CD4-positive, alpha-beta T cell (primary cell): Measurements from ENCODE around the gene CD177. TPM values are rescaled to one million over a fixed set of nuclear protein-coding genes. Genes with fewer than 3 reads are reported as not detected.
A peak's percentile ranks its signal among the peaks of the same experiment; 100 is the strongest.
"Not testable (repeated sequence)": the region's sequence is repeated elsewhere in the genome, so short reads cannot be mapped to it uniquely, and the experiment has no call there.

ENCODE experiments used
- ATAC-seq: fragments of 200-7000 bp; cut with Tn5 transposase; one replicate; pipeline ENCODE4 v1.10.0; 2022; ENCODE audit warnings: mild to moderate bottlenecking; ENCODE audit not compliant: poor library complexity
- CTCF ChIA-PET: fragments of 350-600 bp; sonication (Branson Sonifier 250); formaldehyde crosslinking; loops from one replicate; lab custom pipeline; 2021; ENCODE audit warnings: antibody characterized with exemption, inconsistent platforms; lab: Charles Lee
- POLR2A ChIA-PET: fragments of 350-600 bp; sonication (Branson Sonifier 250); formaldehyde crosslinking; loops from one replicate; lab custom pipeline; 2021; ENCODE audit warnings: antibody characterized with exemption, inconsistent platforms; lab: Charles Lee
- DNase-seq, 14 experiments: peaks; one replicate each; pipeline ENCODE4 v3.0.0-alpha.2; 2013 to 2020; ENCODE audit warnings: mixed read lengths in 2 of 14
- H3K27ac ChIP-seq, 2 donors: one replicate each; pipeline versions ENCODE4 v1.5.1 to v1.7.0; 2013; ENCODE audit warnings: low read length in 2 of 2, low read depth in 1 of 2, mild to moderate bottlenecking in 1 of 2
- H3K27me3 ChIP-seq, 2 experiments: 1 replicate in 1 of 2; 2 replicates in 1 of 2; pipeline versions ENCODE4 v1.6.1 to v1.7.0; 2013; ENCODE audit warnings: low read length in 2 of 2, control low read depth in 1 of 2, mild to moderate bottlenecking in 1 of 2, moderate library complexity in 1 of 2; ENCODE audit not compliant: insufficient read depth in 2 of 2, control insufficient read depth in 1 of 2
- H3K36me3 ChIP-seq: one replicate; pipeline ENCODE4 v1.6.1; 2013; ENCODE audit warnings: low read length, control low read depth; ENCODE audit not compliant: insufficient read depth
- H3K4me1 ChIP-seq: one replicate; pipeline ENCODE4 v1.6.1; 2013; ENCODE audit warnings: low read length, control low read depth; ENCODE audit not compliant: insufficient read depth
- H3K4me3 ChIP-seq: one replicate; pipeline ENCODE4 v1.5.1; 2013; ENCODE audit warnings: mild to moderate bottlenecking, low read length, moderate library complexity
- H3K9me3 ChIP-seq, 2 experiments: 1 replicate in 1 of 2; 2 replicates in 1 of 2; pipeline versions ENCODE4 v1.6.1 to v1.7.0; 2013; ENCODE audit warnings: low read length in 2 of 2, mild to moderate bottlenecking in 2 of 2, control low read depth in 1 of 2, moderate library complexity in 1 of 2; ENCODE audit not compliant: control insufficient read depth in 1 of 2, insufficient read depth in 1 of 2
- H3K27ac Mint-ChIP-seq: one replicate; pipeline ENCODE4 v1.8.0; 2020; ENCODE audit warnings: mixed read lengths
- H3K27me3 Mint-ChIP-seq: one replicate; pipeline ENCODE4 v1.8.0; 2021; ENCODE audit warnings: mixed read lengths
- H3K36me3 Mint-ChIP-seq: one replicate; pipeline ENCODE4 v1.8.0; 2021; ENCODE audit warnings: low read depth, mixed read lengths
- H3K4me1 Mint-ChIP-seq: one replicate; pipeline ENCODE4 v1.8.0; 2021; ENCODE audit warnings: low read depth, mixed read lengths
- H3K4me3 Mint-ChIP-seq: one replicate; pipeline ENCODE4 v1.8.0; 2020; ENCODE audit warnings: mild to moderate bottlenecking, mixed read lengths
- H3K9me3 Mint-ChIP-seq: one replicate; pipeline ENCODE4 v1.8.0; 2020; ENCODE audit warnings: mixed read lengths
- CTCF ChIP-seq: fragments of 200-600 bp; IDR thresholded peaks from one replicate; pipeline ENCODE4 v1.8.0; 2022; ENCODE audit warnings: antibody characterized with exemption, mild to moderate bottlenecking
- intact Hi-C, 2 experiments: fragments of 100-400 bp; cut with DNase I in 1 of 2; cut with micrococcal nuclease in 1 of 2; formaldehyde crosslinking; loops; one replicate each; pipeline versions ENCODE4 v1.15.1 to v1.9.0; 2023 to 2025; cut with DNase I, micrococcal nuclease
- total RNA-seq, 174 experiments: library from RNA in 2 of 174; stranded (reverse) in 2 of 174; gene quantifications; one replicate each; pipeline ENCODE4 v1.2.3 and lab custom pipeline; 2021 to 2026

CD177 gene
- total RNA-seq, 2 experiments from 2014 or later: not detected

GRCh38 chr19:43318796-43319314 lies 34.6 kb upstream of the CD177 start:
- intact Hi-C loops: no loop called here
- Histone ChIP-seq H3K9me3 (peaks cover 0 to 5% of the 10 kb centered on the region in 2 experiments), H3K4me3 (no peak overlapping the region), H3K27ac (no peak overlapping the region), H3K36me3 (no peaks in the 10 kb centered on the region), H3K4me1 (no peaks in the 10 kb centered on the region), H3K27me3 (peaks cover 0 to 6% of the 10 kb centered on the region in 2 experiments)
- no peaks in the 10 kb centered on the region for H3K9me3 Mint-ChIP-seq
- H3K27ac Mint-ChIP-seq: no peak overlapping the region
- no peak overlapping the region for H3K4me3 Mint-ChIP-seq
- no peaks in the 10 kb centered on the region for H3K4me1 Mint-ChIP-seq
- no peak for TF ChIP-seq CTCF
- peaks cover 4% of the 10 kb centered on the region for H3K27me3 Mint-ChIP-seq
- H3K36me3 Mint-ChIP-seq: no peaks in the 10 kb centered on the region
- CTCF ChIA-PET: no interaction called here
- DNase-seq (no peak), ATAC-seq (no peak)
- POLR2A ChIA-PET: no interaction called here

DNA sequence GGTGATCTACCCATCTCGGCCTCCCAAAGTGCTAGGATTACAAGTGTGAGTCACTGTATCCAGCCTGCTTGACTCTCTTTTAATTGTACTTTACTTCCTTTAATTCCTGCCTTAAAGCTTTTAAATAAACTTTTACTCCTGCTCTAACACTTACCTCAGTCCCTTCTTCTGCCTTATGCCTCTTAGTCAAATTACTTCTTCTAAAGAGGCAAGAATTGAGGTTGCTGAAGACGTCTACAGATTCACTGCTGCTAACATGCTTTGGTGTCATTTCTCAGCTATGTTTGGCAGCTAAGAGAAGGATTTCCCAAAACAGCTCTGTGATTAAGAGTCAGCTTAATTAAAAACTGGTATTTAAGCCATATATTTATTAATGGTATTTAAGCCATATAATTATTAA lies 32.9 kb upstream of the CD177 start:
- Mint-ChIP-seq H3K4me3 (no peak overlapping the region), H3K27me3 (no peaks in the 10 kb centered on the region), H3K36me3 (no peaks in the 10 kb centered on the region), H3K9me3 (no peaks in the 10 kb centered on the region), H3K27ac (no peak overlapping the region), H3K4me1 (no peaks in the 10 kb centered on the region)
- intact Hi-C loops: no loop called here
- TF ChIP-seq CTCF: no peak
- POLR2A ChIA-PET: no interaction called here
- Histone ChIP-seq H3K4me3 (no peak overlapping the region), H3K27me3 (peaks cover 0 to 6% of the 10 kb centered on the region in 2 experiments), H3K9me3 (peaks cover 0 to 5% of the 10 kb centered on the region in 2 experiments), H3K27ac (no peak overlapping the region), H3K36me3 (no peaks in the 10 kb centered on the region), H3K4me1 (no peaks in the 10 kb centered on the region)
- DNase-seq: no peak
- no peak for ATAC-seq
- CTCF ChIA-PET: no interaction called here

- H3K36me3 Mint-ChIP-seq, ATAC-seq, H3K9me3 Mint-ChIP-seq, H3K4me1 ChIP-seq, H3K4me3 ChIP-seq, H3K9me3 ChIP-seq, CTCF ChIA-PET, H3K27me3 Mint-ChIP-seq, POLR2A ChIA-PET, H3K4me3 Mint-ChIP-seq, H3K4me1 Mint-ChIP-seq, H3K27ac Mint-ChIP-seq, H3K27ac ChIP-seq, H3K36me3 ChIP-seq, intact Hi-C loops, H3K27me3 ChIP-seq: not testable (repeated sequence)
- DNase-seq: peak in 1 of 14 experiments; percentile 37
Measured at GRCh38 chr19:43326761-43327160, 26.7 kb upstream of the CD177 start.

GRCh38 chr19:43328561-43328960 lies 24.9 kb upstream of the CD177 start:
- POLR2A ChIA-PET, H3K4me1 ChIP-seq, H3K9me3 Mint-ChIP-seq, H3K27me3 Mint-ChIP-seq, CTCF ChIA-PET, H3K27ac ChIP-seq, DNase-seq, H3K36me3 ChIP-seq, intact Hi-C loops, H3K27ac Mint-ChIP-seq, H3K4me1 Mint-ChIP-seq, H3K36me3 Mint-ChIP-seq, H3K4me3 Mint-ChIP-seq, H3K27me3 ChIP-seq, ATAC-seq, H3K4me3 ChIP-seq, H3K9me3 ChIP-seq: not testable (repeated sequence)

GRCh38 chr19:43329049-43329448 lies 24.4 kb upstream of the CD177 start:
- H3K4me1 ChIP-seq, H3K27ac ChIP-seq, CTCF ChIA-PET, H3K27me3 Mint-ChIP-seq, H3K27ac Mint-ChIP-seq, POLR2A ChIA-PET, H3K4me3 Mint-ChIP-seq, H3K27me3 ChIP-seq, DNase-seq, H3K9me3 ChIP-seq, ATAC-seq, H3K4me3 ChIP-seq, intact Hi-C loops, H3K4me1 Mint-ChIP-seq, H3K36me3 Mint-ChIP-seq, H3K9me3 Mint-ChIP-seq, H3K36me3 ChIP-seq: not testable (repeated sequence)
